Measurements from ENCODE around the gene DZIP3. TPM values are rescaled to one million over a fixed set of nuclear protein-coding genes. Genes with fewer than 3 reads are reported as not detected.

DZIP3 gene
- total and polyA plus RNA-seq, 2 of the 8 experiments (the other 6 are each of a cell fraction or from before 2014, with no cell fraction given) = 10.4 to 24.3 TPM

DNA sequence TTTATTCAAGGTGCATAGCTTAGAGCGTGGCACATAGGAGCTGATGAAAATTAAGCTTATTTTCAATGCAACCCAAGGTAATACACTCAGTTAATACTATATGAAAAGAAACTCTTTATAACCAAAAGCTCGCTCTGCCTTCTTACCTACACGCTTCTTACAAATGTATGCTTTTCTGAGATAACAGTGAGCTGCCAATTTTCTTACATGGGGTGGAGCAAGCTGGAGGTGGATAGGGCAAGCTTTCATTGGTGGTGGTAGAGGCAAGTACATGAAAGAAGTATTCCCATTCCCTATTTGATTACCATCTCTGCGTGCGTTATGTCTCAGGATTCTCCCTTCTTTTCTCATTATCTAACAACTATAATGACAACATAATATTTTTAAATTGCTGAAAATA, 8.9 kb downstream of the DZIP3 start:
- Histone ChIP-seq H2BK20ac (ENCODE audit: low read length) (no peak overlapping the region), H4K5ac (ENCODE audit: insufficient read length, low read depth, low read length) (no peak overlapping the region), H2AK5ac (ENCODE audit: low read depth, low read length) (no peak overlapping the region), H3K79me1 (ENCODE audit: low read depth, low read length) (no peaks in the 10 kb centered on the region), H3K23me2 (ENCODE audit: low read depth, low read length) (no peaks in the 10 kb centered on the region), H4K8ac (ENCODE audit: extremely low read depth, insufficient read depth, low read length) (no peak overlapping the region), H3K4me3 (ENCODE audit: extremely low read depth in 1 of 4, insufficient read depth in 2 of 4, low read depth in 3 of 4, low read length in 4 of 4) (no peak overlapping the region), H3K79me2 (ENCODE audit: control insufficient read depth in 1 of 2, insufficient read depth in 2 of 2, low read length in 2 of 2) (peaks cover 3 to 42% of the 10 kb centered on the region in 2 experiments; a peak in 3 of 4 replicates), H3K27ac (ENCODE audit: low read depth, low read length) (no peak overlapping the region), H3K9ac (replicated peaks in 1 of 4; ENCODE audit: extremely low read depth in 1 of 4, low read depth in 3 of 4, low read length in 3 of 4) (no peak overlapping the region), H3K36me3 (ENCODE audit: control insufficient read depth in 2 of 4, insufficient read depth in 4 of 4, low read length in 3 of 4) (no peaks in the 10 kb centered on the region), H2BK120ac (replicated peaks; ENCODE audit: low read depth, low read length) (no peak overlapping the region), H3K14ac (ENCODE audit: insufficient read length) (no peak overlapping the region), H2BK12ac (ENCODE audit: low read depth, low read length) (no peak overlapping the region), H4K20me1 (replicated peaks in 1 of 2; ENCODE audit: control insufficient read depth in 1 of 2, insufficient read depth in 2 of 2, low read length in 2 of 2) (no peaks in the 10 kb centered on the region), H3K18ac (ENCODE audit: extremely low read depth, low read length) (no peak overlapping the region), H3K4me2 (ENCODE audit: insufficient read depth in 1 of 2, low read depth in 2 of 2, low read length in 2 of 2) (no peak overlapping the region), H3K4me1 (replicated peaks in 1 of 4; ENCODE audit: control insufficient read depth in 3 of 4, insufficient read depth in 4 of 4, low read length in 3 of 4) (peaks cover 0 to 3% (median 0%) of the 10 kb centered on the region in 4 experiments; a peak in 1 of 7 replicates), H3K27me3 (replicated peaks in 1 of 4; ENCODE audit: control insufficient read depth in 3 of 4, extremely low read depth in 1 of 4, insufficient read depth in 3 of 4, low read length in 3 of 4) (no peaks in the 10 kb centered on the region), H2BK5ac (ENCODE audit: low read depth, low read length) (no peak overlapping the region), H2BK15ac (ENCODE audit: low read length) (no peak overlapping the region), H3K23ac (ENCODE audit: insufficient read length) (no peak overlapping the region), H3K4ac (replicated peaks; ENCODE audit: insufficient read length, low read depth, low read length) (no peak overlapping the region), H3K56ac (replicated peaks; ENCODE audit: insufficient read length, low read depth, low read length) (no peak overlapping the region), H2AFZ (ENCODE audit: low read length) (no peak overlapping the region), H4K91ac (replicated peaks; ENCODE audit: insufficient read length, low read length) (no peak overlapping the region), H3K9me3 (ENCODE audit: insufficient read depth in 2 of 2, low read depth in 1 of 2, low read length in 1 of 2) (no peaks in the 10 kb centered on the region)
- DNase-seq (ENCODE audit: low read depth in 1 of 2, low spot score in 2 of 2) (no peak), FAIRE-seq (no peak)
- ChIA-PET CTCF (ENCODE audit: partially characterized antibody) (no interaction called here), POLR2A (ENCODE audit: partially characterized antibody) (interaction anchor here (2.5 kb wide), 1 partner anchor 9 kb away, joined by 19 read pairs; the partner anchor contains the start of genes CIP2A and DZIP3)
- WGBS, 2 experiments (ENCODE audit: extremely low coverage in 1 of 2, insufficient coverage in 1 of 2, insufficient read length in 1 of 2, insufficient replicate concordance in 2 of 2, low coverage in 1 of 2, low lambda C conversion rate in 2 of 2, missing lambda C conversion rate in 1 of 2) = 59% methylated on average over 5 of the region's 5 CpGs; no CpG with 5 or more reads in 1 of the 2 experiments
- no peak for TF ChIP-seq RFX5 (IDR thresholded peaks at IDR 0.05; ENCODE audit: borderline replicate concordance, low read depth, low read length)

Measured in H1 (cell line).